CD14-positive monocyte (primary cell): ENCODE data around the gene PRR36. TPM values are rescaled to one million over a fixed set of nuclear protein-coding genes. Genes with fewer than 3 reads are reported as not detected.
A peak's percentile ranks its signal among the peaks of the same experiment; 100 is the strongest.

ENCODE experiments used
- DNase-seq, 3 donors: peaks; one replicate each; pipeline ENCODE4 v3.0.0-alpha.2; 2011 to 2022
- H2AFZ ChIP-seq: 2 replicates; pipeline ENCODE4 v1.6.0; 2012; ENCODE audit warnings: mild to moderate bottlenecking, low read depth, low read length, inconsistent platforms; ENCODE audit not compliant: insufficient read depth, poor library complexity, severe bottlenecking
- H3K27ac ChIP-seq, 2 donors: 1 replicate in 1 of 2; 2 replicates in 1 of 2; pipeline ENCODE4 v1.5.1; 2012 to 2013; ENCODE audit warnings: low read length in 2 of 2, control low read depth in 1 of 2, inconsistent platforms in 1 of 2, low read depth in 1 of 2, mild to moderate bottlenecking in 1 of 2
- H3K27me3 ChIP-seq, 2 donors: one replicate each; pipeline versions ENCODE4 v1.6.0 to v1.6.1; 2011 to 2013; ENCODE audit warnings: low read length in 2 of 2; ENCODE audit not compliant: control insufficient read depth in 2 of 2, insufficient read depth in 2 of 2
- H3K36me3 ChIP-seq, 2 donors: replicated peaks in 1 of 2; 1 replicate in 1 of 2; 2 replicates in 1 of 2; pipeline versions ENCODE4 v1.5.1 to v1.6.1; 2012 to 2013; ENCODE audit warnings: low read length in 2 of 2, control low read depth in 1 of 2, inconsistent platforms in 1 of 2, mild to moderate bottlenecking in 1 of 2; ENCODE audit not compliant: insufficient read depth in 2 of 2, control insufficient read depth in 1 of 2
- H3K4me1 ChIP-seq, 2 donors: 1 replicate in 1 of 2; 2 replicates in 1 of 2; pipeline versions ENCODE4 v1.5.1 to v1.6.1; 2012 to 2013; ENCODE audit warnings: low read length in 2 of 2, control low read depth in 1 of 2, inconsistent platforms in 1 of 2, mild to moderate bottlenecking in 1 of 2, moderate library complexity in 1 of 2; ENCODE audit not compliant: insufficient read depth in 2 of 2, control insufficient read depth in 1 of 2
- H3K4me2 ChIP-seq: replicated peaks from 2 replicates; pipeline ENCODE3; 2012; ENCODE audit warnings: low read length, moderate library complexity, mild to moderate bottlenecking; ENCODE audit not compliant: poor library complexity, severe bottlenecking; ENCODE audit errors: extremely low read depth
- H3K4me3 ChIP-seq, 3 experiments: fragments of 200-600 bp in 1 of 3; sonication (generic) in 1 of 3; replicated peaks in 1 of 3; 1 replicate in 2 of 3; 2 replicates in 1 of 3; pipeline ENCODE4 v1.5.1; 2011 to 2013; ENCODE audit warnings: low read length in 3 of 3, mild to moderate bottlenecking in 3 of 3, control low read depth in 2 of 3, low read depth in 2 of 3, inconsistent platforms in 1 of 3, moderate library complexity in 1 of 3
- H3K79me2 ChIP-seq: 2 replicates; pipeline ENCODE4 v1.6.0; 2012; ENCODE audit warnings: mild to moderate bottlenecking, control low read depth, inconsistent platforms, low read length, moderate library complexity; ENCODE audit not compliant: insufficient read depth
- H3K9ac ChIP-seq: 2 replicates; pipeline ENCODE4 v1.6.0; 2017; ENCODE audit warnings: low read length, mild to moderate bottlenecking; ENCODE audit not compliant: insufficient read depth, poor library complexity, severe bottlenecking
- H3K9me3 ChIP-seq, 2 donors: replicated peaks in 1 of 2; 1 replicate in 1 of 2; 2 replicates in 1 of 2; pipeline versions ENCODE4 v1.5.1 to v1.6.1; 2012 to 2013; ENCODE audit warnings: low read length in 2 of 2, control low read depth in 1 of 2; ENCODE audit not compliant: control insufficient read depth in 1 of 2, insufficient read depth in 1 of 2
- H4K20me1 ChIP-seq: 2 replicates; pipeline ENCODE4 v1.6.0; 2012; ENCODE audit warnings: mild to moderate bottlenecking, low read length, control low read depth, moderate library complexity; ENCODE audit not compliant: insufficient read depth
- H3K27ac Mint-ChIP-seq, 7 donors: one replicate each; pipeline ENCODE4 v1.8.0; 2020; ENCODE audit warnings: mild to moderate bottlenecking in 7 of 7, mixed read lengths in 7 of 7, moderate library complexity in 6 of 7, inconsistent platforms in 2 of 7
- H3K27me3 Mint-ChIP-seq, 3 donors: one replicate each; pipeline ENCODE4 v1.8.0; 2021 to 2022; ENCODE audit warnings: low read depth in 3 of 3, mild to moderate bottlenecking in 3 of 3, mixed read lengths in 3 of 3, moderate library complexity in 3 of 3, inconsistent platforms in 1 of 3
- H3K36me3 Mint-ChIP-seq, 2 donors: one replicate each; pipeline ENCODE4 v1.8.0; 2020; ENCODE audit warnings: mixed read lengths in 2 of 2, inconsistent platforms in 1 of 2, mild to moderate bottlenecking in 1 of 2
- H3K4me1 Mint-ChIP-seq: one replicate; pipeline ENCODE4 v1.8.0; 2020; ENCODE audit warnings: mild to moderate bottlenecking, mixed read lengths
- H3K4me3 Mint-ChIP-seq, 2 donors: one replicate each; pipeline ENCODE4 v1.8.0; 2020; ENCODE audit warnings: mild to moderate bottlenecking in 2 of 2, mixed read lengths in 2 of 2, moderate library complexity in 1 of 2
- H3K9me3 Mint-ChIP-seq, 7 donors: one replicate each; pipeline ENCODE4 v1.8.0; 2020 to 2022; ENCODE audit warnings: mixed read lengths in 7 of 7, mild to moderate bottlenecking in 6 of 7, moderate library complexity in 6 of 7, inconsistent platforms in 2 of 7
- WGBS: methylation state at CpG from one replicate; pipeline ENCODE4 v1.1.5; 2013; ENCODE audit warnings: missing lambda C conversion rate; ENCODE audit not compliant: insufficient coverage; 5-methylcytosine and 5-hydroxymethylcytosine counted together
- intact Hi-C, 2 donors: fragments of 100-400 bp; cut with micrococcal nuclease; formaldehyde crosslinking; loops; one replicate each; pipeline versions ENCODE4 v1.15.0 to v1.15.1; 2023
- polyA plus RNA-seq, 3 donors: library from polyadenylated mRNA; depleted of rRNA in 1 of 3; unstranded in 2 of 3; stranded (reverse) in 1 of 3; fragments of 300-500 nt in 2 of 3; fragments of >200 nt in 1 of 3; fragmentation: Illumina TruSeq in 2 of 3; gene quantifications; 1 replicate in 2 of 3; 2 replicates in 1 of 3; pipeline ENCODE4 v1.2.3, GENCODE V29; 2012 to 2021
- TF ChIP-seq, protein P1 (sequence below): fragments of 200-600 bp; IDR thresholded peaks from one replicate; pipeline ENCODE4 v1.8.0; 2022; ENCODE audit warnings: antibody characterized with exemption, mild to moderate bottlenecking

The PRR36 gene
- polyA plus RNA-seq, 3 donors, result not detected

DNA sequence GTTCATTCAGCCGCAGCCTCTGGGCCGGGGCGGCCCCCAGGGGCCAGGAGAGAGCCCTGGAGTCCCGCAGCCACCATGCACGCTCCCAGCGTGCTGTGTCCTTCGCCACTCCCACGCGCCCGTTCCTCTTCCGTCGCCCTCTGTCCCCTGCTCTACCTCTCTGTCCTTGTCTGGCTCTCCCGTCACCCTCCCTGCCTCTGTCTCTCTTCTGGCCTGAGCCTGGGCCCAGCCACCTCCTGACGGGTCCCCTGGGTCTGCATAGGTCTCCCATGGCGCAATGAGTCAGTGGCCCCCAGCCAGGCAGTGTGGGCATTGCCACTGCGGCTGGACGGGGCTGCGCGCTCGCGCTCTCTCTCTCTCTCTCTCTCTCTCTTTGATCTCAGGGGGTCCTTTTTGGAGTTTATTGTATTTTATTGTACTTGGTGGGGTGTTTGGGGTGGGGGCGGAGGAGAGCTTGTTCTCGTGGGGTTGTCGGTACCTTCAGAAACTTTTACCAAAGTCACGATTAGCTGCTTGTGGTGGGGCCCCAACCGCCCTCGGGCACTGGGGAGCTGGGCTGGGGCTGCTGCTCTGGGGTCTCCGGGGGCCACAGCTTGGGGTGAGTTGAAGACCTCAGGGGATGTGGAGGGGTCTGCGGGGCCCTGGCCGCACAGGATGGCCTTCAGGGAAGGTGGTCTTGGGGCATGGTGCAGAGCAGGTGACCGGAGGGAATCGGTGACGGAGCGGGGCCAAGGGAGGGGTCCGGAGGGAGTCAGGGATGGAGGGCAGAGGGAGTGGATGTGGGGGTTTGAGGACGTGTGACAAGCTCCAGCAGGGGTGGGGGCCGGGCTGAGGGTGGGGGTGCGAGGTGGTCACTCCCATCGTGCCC lies 38.7 kb upstream of the PRR36 start:
- Mint-ChIP-seq H3K4me3 (no peak overlapping the region), H3K36me3 (peaks cover 24 to 39% of the 10 kb centered on the region in 2 donors), H3K9me3 (peaks cover 0 to 15% (median 7%) of the 10 kb centered on the region in 7 donors), H3K27me3 (peaks cover 29 to 43% (median 34%) of the 10 kb centered on the region in 3 donors), H3K4me1 (peaks cover 19% of the 10 kb centered on the region), H3K27ac (peak overlapping the region in 2 of 7 donors; percentile 3 to 37)
- intact Hi-C loops, result no loop called here
- Histone ChIP-seq H2AFZ (no peak overlapping the region), H3K4me2 (no peak overlapping the region), H3K27ac (no peak overlapping the region), H3K36me3 (peaks cover 36 to 43% of the 10 kb centered on the region in 2 donors), H3K9me3 (peaks cover 0 to 11% of the 10 kb centered on the region in 2 donors), H3K9ac (no peak overlapping the region), H3K4me3 (no peak overlapping the region), H3K4me1 (peaks cover 15 to 26% of the 10 kb centered on the region in 2 donors), H3K79me2 (no peaks in the 10 kb centered on the region), H4K20me1 (peaks cover 57% of the 10 kb centered on the region), H3K27me3 (peaks cover 17 to 30% of the 10 kb centered on the region in 2 donors)
- DNase-seq, result no peak
- WGBS, result 96% methylated on average over 16 of the region's 39 CpGs
- TF ChIP-seq, protein P1, sequence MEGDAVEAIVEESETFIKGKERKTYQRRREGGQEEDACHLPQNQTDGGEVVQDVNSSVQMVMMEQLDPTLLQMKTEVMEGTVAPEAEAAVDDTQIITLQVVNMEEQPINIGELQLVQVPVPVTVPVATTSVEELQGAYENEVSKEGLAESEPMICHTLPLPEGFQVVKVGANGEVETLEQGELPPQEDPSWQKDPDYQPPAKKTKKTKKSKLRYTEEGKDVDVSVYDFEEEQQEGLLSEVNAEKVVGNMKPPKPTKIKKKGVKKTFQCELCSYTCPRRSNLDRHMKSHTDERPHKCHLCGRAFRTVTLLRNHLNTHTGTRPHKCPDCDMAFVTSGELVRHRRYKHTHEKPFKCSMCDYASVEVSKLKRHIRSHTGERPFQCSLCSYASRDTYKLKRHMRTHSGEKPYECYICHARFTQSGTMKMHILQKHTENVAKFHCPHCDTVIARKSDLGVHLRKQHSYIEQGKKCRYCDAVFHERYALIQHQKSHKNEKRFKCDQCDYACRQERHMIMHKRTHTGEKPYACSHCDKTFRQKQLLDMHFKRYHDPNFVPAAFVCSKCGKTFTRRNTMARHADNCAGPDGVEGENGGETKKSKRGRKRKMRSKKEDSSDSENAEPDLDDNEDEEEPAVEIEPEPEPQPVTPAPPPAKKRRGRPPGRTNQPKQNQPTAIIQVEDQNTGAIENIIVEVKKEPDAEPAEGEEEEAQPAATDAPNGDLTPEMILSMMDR, result no peak

DNA sequence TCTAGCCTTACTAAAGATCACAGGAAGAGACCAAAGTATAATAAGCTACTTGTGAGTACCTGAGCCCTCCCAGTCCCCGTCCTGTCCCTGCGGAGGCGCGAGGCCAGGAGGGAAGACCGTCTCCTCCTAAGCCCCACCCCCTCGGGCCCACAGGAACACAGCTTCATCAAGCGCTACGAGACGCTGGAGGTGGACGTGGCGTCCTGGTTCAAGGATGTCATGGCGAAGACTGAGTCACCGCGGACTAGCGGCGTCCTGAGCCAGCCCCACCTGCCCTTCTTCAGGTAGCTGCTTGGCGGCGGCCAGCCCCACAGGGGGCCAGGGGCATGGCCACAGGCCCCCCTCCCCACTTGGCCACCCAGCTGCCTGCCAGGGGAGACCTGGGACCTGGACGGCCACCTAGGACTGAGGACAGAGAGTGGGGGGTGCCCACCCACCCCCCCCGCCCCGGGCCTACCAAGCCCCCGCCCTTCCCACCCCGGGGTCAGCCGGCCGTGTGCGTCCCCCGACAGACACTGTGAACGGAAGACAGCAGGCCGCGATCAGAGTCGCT lies 38.0 kb upstream of the PRR36 start:
- DNase-seq, result no peak

More for the DNA sequence above, 38.0 kb upstream of the PRR36 start:
- Histone ChIP-seq H3K4me3 (no peak overlapping the region), H3K4me2 (no peak overlapping the region), H3K9me3 (peaks cover 0 to 11% of the 10 kb centered on the region in 2 donors), H3K9ac (no peak overlapping the region), H3K79me2 (peaks cover 7% of the 10 kb centered on the region), H3K4me1 (peaks cover 13 to 19% of the 10 kb centered on the region in 2 donors), H4K20me1 (peaks cover 64% of the 10 kb centered on the region), H3K36me3 (peaks cover 36 to 45% of the 10 kb centered on the region in 2 donors), H3K27me3 (peaks cover 13 to 26% of the 10 kb centered on the region in 2 donors), H2AFZ (no peak overlapping the region), H3K27ac (no peak overlapping the region)
- peaks cover 25 to 36% (median 30%) of the 10 kb centered on the region in 3 donors for H3K27me3 Mint-ChIP-seq
- peak overlapping the region in 1 of 7 donors; percentile 68 for H3K27ac Mint-ChIP-seq
- TF ChIP-seq, protein P1, result no peak
- H3K9me3 Mint-ChIP-seq, result peaks cover 0 to 13% (median 5%) of the 10 kb centered on the region in 7 donors
- intact Hi-C loops, result no loop called here
- no peak overlapping the region for H3K4me3 Mint-ChIP-seq
- 97% methylated on average over 24 of the region's 31 CpGs for WGBS
- H3K36me3 Mint-ChIP-seq, result peaks cover 28 to 43% of the 10 kb centered on the region in 2 donors
- peaks cover 14% of the 10 kb centered on the region for H3K4me1 Mint-ChIP-seq
